Islet of Langerhans (tissue), 1 donor: ENCODE results near the gene ZC3H11A.

Experiments
- FAIRE-seq: peaks from one replicate; lab custom pipeline; 2011; peaks lifted over from hg19 to GRCh38; lab: Jason Lieb, UNC

Gene ZC3H11A

DNA sequence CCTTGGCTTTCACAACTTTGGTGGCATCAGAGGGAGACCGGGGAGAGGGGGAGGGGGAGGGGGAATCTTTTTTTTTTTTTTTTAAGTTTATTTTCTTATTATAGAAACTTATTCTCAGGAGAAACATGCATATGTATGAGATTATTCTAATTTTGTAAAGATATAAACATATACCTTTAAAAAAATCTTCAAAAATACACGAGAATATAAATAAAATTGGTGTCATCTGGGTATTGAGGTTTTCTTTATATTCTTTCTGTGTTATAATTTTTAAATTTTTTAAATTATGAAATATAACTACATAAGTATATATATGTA is 47.1 kb downstream of the ZC3H11A start:
- no peak for FAIRE-seq

DNA sequence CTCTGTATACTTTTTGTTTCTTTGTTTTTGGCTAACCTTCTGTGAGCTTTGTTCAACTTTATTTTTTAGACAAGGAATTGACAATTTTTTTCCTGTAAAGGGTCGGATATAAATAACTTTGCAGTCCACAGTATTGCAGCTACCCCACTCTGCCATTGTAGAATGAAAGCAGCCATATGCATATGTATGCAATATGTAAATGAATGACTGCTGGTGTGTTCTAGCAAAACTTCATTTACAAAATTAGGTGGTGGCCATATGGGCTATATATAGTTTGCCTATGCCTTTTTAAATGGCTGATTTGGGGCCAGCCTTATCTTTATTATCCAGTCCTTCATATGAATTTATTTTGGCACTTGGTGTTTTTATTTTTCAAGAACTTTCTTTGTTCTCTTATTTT is 48.0 kb downstream of the ZC3H11A start:
- no peak for FAIRE-seq
